ENCODE data around the gene SPATS2L.

SPATS2L gene, protein sequence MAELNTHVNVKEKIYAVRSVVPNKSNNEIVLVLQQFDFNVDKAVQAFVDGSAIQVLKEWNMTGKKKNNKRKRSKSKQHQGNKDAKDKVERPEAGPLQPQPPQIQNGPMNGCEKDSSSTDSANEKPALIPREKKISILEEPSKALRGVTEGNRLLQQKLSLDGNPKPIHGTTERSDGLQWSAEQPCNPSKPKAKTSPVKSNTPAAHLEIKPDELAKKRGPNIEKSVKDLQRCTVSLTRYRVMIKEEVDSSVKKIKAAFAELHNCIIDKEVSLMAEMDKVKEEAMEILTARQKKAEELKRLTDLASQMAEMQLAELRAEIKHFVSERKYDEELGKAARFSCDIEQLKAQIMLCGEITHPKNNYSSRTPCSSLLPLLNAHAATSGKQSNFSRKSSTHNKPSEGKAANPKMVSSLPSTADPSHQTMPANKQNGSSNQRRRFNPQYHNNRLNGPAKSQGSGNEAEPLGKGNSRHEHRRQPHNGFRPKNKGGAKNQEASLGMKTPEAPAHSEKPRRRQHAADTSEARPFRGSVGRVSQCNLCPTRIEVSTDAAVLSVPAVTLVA

DNA sequence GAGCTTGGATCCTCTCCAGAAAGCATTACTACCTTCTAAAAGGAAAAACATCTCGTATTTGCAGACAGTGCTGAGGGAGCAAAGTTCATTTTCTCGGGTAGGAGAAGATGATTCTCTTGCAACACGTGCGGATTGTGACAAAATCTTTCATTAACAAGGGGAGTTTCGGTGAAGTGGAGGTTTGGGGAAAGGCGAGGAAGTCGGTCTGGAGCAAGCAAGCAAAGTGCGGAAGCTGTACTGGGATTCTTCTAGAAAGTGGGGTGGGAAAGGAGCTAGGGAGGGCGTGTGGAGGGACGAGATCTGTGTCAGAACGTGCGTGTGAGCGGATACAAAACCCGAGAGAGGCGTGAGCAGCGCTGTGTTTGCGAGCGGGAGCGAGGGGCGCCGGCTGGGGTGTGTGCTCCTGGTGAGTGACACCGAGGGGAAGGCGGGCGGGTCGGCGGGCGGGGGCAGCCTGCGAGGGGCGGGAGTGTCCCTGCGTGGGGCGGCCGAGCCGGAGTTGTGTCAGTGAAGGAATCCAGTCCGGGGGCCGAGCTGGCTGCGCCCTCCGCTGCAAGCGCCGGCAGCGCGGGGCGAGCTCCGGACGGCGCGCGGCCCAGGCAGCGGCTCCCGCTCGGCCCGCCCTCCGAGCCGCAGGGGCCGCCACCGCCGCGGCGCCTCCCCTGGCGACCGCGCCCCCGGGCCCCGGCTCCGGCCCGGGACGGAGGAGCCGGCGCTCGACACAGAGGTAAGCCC, at the start of gene SPATS2L:
SPATS2L (plus strand) TSS at position 498 of the 735 bp plus-strand sequence. CDS start 82,552 bp downstream, outside the sequence.
- no peak for DNase-seq

DNA sequence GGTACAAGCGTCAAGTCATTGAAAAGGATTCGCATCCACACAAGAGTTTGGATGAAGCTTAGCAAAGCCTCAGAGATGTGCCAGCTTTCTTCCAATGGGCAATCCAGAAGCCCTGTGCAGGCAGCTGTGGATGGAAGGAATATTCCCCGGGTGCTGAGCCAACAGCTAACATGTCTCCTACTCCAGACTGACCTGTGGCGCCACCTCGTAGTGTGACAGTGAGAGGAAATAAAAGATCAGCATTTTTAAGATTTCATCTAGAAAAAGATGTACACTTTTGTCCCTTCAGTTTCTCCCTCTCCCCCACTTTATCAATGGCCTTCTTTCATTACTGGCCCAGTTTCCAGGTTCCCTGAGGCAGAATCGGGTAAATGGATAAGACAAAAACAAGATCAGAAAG, 48.9 kb upstream of the SPATS2L start:
- no peak for DNase-seq

DNA sequence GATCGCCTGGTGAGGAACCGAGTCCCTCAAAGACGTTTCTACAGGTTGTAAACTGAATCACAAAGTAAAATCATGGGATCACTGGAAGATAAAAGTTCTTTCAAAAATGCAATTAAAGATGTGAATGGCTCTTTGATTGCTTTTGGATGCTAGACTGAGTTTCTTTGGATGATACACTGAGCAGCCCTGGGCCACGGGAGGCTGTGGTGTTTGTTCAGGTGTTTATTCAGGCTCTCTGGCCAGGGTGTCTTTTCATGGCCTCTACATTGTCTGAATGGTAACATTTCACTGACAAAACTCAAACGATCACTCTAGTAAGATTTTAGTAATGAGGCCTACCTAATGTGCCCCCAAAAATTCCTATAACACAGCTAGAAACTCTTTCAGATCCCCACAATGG, 48.4 kb upstream of the SPATS2L start:
- DNase-seq = no peak

DNA sequence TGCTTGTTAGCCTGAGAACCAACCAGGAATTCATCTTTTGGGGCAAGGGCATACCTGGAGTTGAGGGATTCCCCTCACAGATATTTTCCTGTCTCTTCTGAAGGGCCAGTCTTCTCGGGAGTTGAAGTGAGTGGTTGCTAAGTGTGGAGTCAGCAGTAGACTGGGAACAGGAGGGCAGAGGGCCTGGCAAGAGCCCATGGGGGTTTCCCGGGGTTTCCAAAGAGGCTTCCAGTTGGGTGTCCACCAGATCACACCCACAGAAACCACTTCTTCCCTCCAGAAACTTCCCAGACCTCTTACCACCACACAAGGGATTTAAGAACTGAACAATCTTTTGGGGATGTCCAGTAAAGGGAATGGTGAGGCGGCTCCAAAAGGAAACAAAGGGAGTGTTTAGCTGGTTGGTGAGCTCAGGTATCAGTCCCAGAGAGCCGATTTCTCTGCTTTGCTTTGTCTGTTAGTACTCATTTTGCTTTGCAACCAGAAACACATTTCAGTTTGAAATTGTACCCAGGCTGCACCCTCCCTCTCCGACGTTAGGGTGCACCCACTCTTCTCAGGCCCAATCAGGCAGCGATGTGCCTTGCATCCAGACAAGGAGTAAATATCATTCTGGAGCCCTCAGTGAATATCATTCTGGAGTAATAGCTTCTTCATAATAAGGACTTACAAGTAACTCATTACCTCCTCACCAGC, 47.5 kb upstream of the SPATS2L start:
- DNase-seq = no peak

DNA sequence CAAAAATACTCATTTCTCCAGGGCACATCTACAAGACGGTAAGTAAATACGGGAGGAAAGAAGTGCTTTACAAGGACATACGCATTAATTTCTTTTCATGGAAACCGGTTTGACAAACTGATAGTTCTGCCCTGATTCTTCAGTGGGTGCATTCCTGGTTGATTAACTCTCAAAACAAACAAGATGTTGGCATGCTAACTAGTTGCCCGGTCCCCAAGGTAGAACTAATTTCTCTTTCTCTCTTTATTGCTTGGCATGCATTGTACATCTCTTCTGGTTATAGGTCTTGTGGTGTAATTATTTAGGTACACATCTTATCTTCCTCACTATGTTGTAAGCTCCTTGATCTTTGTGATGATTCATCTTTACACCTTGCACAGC, 46.9 kb upstream of the SPATS2L start:
- DNase-seq = no peak

DNA sequence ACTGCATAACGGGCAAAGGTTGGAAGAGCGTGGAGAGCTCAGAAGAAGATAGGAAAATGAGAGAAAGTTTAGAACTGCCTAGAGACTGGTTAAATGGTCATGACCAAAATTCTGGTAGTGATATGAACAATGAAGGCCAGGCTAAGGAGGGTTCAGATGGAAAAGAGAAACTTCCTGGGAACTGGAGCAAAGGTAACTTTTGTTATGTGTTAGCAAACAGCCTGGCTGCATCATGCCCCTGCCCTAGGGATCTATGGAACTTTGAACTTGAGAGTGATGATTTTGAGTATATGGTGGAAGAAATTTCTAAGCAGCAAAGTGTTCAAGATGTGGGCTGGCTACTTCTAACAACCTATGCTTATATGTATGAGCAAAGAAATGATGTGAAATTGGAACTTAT, 44.4 kb upstream of the SPATS2L start:
- DNase-seq = no peak

DNA sequence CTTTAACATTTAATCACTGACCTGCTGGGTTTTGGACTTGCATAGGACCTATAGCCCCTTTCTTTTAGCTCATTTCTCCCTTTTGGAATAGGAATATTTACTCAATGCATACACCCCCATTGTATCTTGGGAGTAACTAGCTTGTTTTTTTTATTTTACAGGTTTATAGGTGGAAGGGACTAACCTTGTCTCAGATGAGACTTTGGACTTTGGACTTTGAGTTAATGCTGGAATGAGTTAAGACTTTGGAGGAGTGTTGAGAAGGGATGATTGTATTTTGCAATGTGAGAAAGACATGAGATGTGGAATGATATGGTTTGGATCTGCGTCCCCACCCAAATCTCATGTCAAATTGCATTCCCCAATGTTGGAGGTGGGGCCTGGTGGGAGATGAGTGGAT, 43.2 kb upstream of the SPATS2L start:
- DNase-seq = no peak

DNA sequence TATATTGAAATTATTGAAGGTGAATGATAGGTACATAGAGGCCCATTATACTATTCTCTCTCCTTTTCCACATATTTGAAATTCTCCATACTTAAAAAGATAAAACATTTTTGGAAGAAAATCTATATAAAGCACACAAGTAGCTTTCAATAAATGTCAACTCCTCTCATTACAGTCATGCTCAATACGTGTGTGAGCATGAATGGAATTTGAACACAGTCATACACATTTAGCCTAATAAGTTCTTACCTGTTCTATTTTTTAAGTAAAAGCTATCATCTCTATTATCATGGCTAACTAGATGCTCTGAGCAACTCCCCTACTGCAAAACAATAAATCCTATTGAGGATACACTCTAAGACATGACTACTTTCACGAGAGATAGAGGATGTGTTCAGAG, 41.9 kb upstream of the SPATS2L start:
- no peak for DNase-seq

DNA sequence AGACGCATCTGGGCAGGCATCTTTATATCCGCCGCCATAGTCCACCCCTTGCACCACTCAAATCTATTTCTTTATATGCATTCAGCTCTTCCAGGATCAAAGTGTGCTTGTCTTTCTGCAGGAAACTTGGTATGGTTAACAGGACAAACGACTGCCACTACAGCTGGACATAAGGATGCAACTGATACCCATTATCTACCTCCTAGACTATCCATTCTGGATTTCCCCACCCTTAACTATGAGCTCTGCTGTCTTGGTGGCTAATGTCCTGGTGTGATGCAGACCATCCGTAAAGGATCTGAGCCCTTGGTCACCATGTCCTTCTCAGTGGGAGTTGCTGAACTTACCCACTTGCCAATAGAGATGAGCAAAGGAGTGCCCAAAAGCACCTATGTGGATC, 40.1 kb upstream of the SPATS2L start:
- DNase-seq = no peak

DNA sequence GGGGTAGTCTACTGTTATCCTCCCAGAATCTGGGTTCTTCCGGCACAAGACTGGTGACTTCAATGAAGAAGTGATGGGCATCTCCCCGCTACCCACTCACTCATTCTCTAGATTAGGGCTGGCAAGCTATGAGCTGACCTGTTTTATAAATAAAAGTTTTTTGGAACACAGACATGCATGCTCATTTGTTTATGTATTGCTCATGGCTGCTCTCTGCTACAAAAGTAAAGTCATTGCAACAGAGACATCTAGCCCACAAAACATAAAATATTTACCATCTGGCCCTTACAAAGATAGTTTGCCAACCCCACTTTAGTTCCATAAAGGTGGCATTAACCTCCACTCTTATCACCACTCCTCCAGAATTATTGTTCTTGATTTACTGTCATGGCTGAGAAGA, 39.1 kb upstream of the SPATS2L start:
- no peak for DNase-seq

DNA sequence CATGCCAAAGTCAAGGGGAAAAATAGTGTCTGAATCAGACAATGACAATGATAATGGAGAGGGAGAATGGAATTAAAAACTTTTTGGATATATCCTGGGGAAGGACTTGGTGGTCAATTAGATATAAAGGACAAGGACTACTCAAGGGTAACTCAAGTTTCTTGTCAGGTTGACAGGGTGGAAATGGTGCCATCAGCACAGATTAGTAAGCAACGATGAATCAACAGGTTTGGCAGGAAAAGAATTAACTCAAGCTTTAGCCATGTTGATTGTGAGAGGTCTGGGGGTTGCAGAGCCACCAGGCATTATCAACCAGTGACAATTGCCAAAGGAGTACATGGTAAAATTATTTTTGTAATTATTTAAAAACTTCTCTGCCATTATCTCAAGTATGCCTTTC, 35.8 kb upstream of the SPATS2L start:
- DNase-seq = no peak

DNA sequence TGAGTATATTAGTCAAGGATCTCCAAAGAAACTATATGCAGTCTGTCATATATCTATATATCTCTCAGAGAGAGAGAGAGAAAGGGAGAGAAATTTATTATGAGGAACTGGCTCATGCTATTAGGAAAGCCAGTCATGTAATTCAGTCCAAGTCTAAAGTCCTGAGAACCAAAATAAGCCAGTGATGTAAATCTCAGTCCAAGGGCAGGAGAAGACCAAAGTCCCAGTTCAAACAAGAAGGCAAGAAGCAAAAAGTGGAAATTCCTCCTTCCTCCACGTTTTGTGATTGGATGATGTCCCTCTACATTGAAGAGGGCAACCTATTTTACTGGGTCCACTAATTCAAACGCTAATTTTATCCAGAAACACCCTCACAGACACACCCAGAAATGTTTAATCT, 34.2 kb upstream of the SPATS2L start:
- no peak for DNase-seq

DNA sequence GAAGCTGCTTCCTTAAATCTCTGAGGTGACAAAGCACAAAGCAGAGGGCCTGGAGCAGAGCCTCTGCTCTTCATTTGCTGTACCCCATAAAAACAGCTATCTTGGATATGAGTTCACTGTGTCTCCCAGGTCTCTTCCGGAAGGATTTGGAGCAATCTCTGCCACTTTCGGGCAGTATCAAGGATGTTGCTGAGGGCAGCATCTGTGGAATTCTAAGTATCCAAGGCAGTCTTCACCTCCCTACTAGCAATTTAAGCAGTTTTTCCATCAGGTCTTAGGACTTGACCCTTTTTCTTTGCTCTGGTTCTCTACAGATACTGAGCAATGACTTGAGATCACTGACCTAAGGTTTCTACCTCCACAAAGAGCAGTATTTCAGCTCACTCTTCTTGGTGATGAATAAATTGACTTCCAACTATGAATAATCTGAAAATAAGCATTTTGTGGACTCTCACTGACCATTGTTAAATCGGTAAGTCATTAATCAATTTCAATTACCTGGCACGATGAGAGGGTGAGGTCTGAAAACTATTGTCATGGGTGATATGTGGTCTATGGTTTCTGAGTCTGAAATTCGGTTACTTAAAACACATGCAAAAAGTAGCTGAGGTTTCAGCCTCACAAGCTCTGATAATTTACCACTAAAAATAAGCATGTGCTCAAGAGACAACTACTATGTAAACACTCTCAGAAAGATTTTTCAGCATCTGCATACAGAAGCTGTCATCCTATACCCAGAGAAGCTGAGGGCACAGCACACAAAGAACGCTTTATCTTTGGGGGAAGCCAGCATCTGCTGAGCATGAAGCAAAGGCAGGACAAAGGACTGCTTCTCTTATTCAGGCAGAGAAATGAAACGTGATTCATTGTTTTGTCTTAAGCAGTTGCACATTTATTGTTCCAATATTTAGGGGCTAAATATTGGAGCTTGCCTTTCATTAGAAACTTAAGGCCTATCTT, 32.1 kb upstream of the SPATS2L start:
- no peak for DNase-seq

DNA sequence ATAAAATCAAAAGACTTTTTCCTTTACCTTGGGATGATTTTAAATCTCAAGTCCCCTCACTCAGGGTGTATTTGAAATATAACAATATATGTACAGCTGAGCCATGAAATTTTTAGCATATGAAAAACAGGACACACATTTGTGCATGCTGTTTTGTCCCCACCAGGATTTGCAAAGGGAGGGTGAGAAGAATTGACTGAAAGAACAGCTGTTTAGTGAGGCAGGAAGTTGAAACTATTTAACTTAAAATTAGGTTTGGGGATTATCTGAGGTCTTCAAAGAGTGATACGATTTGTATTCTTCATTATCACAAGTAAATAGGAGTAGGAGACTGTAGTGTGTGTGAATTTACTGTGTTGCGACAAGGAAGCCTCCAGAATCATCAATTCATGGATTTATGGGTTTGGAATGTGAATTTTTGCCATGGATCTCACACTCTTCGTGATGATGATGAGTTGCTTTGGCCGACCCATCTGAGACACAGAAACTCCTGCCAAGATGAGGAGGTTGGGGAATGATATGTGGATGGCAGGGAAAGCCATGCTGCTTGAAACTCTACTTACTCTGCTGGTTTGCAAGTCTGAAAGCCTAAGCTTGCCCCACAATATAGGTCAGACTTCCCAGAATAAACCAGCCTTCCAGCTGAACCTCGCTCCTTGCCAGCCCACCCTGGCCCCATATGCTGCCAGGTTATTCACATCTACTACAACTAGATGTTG, 31.0 kb upstream of the SPATS2L start:
- no peak for DNase-seq

DNA sequence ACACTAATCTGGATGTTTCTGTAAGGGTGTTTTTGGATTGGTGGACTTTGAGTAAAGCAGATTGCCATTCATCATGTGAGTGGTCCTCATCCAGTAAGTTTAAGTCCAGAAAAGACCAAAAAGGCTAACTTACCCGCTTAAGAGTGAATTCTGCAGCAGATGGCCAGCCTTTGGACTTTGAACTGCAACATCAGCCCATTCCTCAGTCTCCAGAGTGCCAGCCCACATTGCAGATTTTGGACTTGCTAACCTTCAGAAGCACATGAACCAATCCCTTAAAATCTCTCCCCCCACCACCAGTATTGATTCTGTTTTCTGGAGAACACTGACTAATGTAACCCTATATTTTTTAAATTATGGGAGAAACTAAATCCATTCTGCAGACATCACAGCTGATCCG, 30.0 kb upstream of the SPATS2L start:
- DNase-seq = no peak

DNA sequence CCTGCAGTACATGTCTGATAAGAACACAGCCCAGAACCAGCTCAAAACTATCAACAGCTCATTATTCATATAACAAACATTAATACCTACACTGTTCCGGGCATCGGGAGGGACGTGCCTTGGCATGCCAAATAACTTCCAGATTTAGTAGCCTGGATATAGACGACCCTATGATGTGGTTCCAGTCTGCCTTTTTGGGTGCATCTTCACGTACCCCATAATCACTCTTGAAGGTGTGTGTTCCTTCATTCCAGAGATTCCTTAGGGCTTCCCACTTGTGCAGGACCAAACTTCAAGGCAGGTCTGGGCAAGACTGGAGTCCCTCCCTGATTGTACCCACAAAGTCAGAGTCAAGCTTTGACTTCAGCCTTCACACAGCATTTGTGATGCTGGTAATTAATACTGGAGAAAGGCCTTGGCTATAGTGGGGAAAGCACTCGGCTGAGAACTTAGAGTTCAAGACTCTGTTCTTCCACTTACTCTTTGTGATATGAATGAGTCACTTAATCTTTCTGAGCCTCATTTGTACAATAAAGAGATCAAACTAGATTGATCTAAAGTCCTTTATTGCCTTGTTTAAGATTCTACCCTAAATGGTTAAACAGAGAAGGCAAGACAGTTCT, 27.7 kb upstream of the SPATS2L start:
- DNase-seq = no peak

DNA sequence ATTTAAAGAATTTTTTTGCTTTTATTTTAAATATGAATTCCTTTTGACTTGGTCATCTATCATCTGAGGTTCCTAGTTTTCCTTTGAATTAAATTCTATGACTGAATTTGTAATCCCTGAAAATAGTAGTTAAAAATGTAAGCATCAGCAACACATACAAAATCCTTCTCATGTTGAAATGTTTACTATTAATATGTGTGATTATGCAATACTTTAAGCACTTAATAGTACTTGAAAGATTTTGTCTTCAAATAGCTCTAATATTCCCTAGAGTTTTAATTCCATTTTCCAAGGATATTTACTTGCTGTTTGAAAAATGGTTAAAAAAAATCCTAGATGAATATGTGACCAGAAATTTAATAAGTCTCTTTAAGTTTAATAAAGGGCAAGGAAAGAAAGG, 26.6 kb upstream of the SPATS2L start:
- no peak for DNase-seq

DNA sequence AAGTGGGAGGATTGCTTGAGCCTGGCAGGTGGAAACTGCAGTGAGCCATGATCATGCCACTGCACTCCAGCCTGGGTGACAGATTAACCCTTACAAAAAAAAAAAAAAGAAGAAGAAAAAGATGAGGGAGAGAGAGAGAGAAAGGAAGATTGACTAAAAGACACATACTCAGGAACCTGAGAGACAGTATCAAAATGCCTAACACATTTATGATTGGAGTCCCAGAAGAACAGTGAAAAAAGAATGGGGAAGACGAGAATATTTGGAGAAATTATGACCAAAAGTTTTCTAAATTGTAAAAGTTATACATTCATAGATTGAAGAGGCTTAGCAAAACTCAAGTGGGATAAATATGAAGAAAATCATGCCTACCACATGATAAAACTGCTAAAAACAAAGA, 19.9 kb upstream of the SPATS2L start:
- DNase-seq = no peak

DNA sequence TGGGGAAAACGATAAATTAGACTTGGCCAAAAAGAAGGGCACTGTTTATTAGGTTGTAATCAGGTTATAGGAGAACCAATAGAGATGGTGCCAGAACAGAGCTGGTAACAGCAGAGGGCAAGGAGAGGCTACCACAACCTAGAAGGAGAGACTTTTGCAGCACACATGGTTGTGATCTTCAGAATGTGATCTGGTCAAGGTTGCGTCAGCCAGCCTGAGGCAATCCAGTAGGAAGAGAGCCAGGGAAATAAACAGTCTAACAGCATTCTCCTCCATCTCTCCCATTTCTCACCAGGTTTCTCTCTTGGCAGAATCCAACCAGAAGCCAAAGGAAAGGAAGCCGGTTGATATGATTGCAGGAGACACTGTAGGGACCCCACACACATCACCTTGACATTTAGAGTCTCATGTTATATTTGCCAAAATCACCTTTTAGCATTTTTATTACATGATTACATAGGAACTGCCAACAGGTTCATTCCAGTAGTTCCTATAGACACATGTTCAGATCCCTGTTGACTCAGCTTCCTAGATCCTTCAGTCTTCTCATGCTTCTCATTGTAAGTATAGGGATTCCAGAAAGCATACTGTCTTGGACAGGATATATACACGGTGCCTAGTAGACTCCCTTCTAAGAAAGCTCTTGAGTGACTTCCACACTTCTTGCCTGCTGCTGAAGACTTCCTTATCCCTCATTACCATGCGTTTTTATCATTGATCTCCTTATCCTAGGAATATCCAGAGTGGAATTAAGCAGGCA, 17.6 kb upstream of the SPATS2L start:
- no peak for DNase-seq

DNA sequence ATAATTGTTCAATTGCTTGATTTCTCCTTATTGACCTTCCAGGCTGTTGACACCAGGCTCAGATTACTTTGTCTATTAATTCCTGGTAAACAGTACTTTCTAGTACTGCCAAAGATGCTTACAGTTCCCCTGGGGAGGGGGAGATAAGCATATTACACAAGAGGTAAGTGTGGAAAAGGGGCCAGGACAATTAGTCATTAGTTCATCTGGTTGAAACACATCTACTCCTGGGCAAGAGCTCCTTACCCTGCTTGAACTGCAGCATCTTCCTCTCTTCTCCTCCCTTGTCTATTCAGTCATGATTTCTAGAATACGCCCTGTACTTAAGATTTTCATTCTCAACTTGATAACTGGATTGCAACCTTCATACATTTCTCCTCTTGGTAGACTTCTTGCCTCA, 10.4 kb upstream of the SPATS2L start:
- DNase-seq = no peak
